HUES6 (cell line): ENCODE measurements around the gene ZIC1.

Source experiments
- H3K27ac ChIP-seq: 2 replicates; pipeline ENCODE4 v1.7.0; 2013; ENCODE audit warnings: low read depth, mild to moderate bottlenecking, low read length, inconsistent platforms
- H3K27me3 ChIP-seq: 2 replicates; pipeline ENCODE4 v1.6.1; 2013; ENCODE audit warnings: low read length; ENCODE audit not compliant: control insufficient read depth, insufficient read depth
- H3K36me3 ChIP-seq: 2 replicates; pipeline ENCODE4 v1.6.1; 2013; ENCODE audit warnings: low read length; ENCODE audit not compliant: control insufficient read depth, insufficient read depth
- H3K4me1 ChIP-seq: 2 replicates; pipeline ENCODE4 v1.6.1; 2013; ENCODE audit warnings: low read length; ENCODE audit not compliant: control insufficient read depth, insufficient read depth
- H3K4me3 ChIP-seq: 2 replicates; pipeline ENCODE4 v1.5.1; 2013; ENCODE audit warnings: low read depth, low read length
- H3K9ac ChIP-seq: one replicate; pipeline ENCODE4 v1.6.1; 2013; ENCODE audit warnings: mild to moderate bottlenecking, low read length
- H3K9me3 ChIP-seq: 2 replicates; pipeline ENCODE4 v1.6.1; 2013; ENCODE audit warnings: low read depth, low read length; ENCODE audit not compliant: control insufficient read depth, insufficient read depth

Gene ZIC1

DNA sequence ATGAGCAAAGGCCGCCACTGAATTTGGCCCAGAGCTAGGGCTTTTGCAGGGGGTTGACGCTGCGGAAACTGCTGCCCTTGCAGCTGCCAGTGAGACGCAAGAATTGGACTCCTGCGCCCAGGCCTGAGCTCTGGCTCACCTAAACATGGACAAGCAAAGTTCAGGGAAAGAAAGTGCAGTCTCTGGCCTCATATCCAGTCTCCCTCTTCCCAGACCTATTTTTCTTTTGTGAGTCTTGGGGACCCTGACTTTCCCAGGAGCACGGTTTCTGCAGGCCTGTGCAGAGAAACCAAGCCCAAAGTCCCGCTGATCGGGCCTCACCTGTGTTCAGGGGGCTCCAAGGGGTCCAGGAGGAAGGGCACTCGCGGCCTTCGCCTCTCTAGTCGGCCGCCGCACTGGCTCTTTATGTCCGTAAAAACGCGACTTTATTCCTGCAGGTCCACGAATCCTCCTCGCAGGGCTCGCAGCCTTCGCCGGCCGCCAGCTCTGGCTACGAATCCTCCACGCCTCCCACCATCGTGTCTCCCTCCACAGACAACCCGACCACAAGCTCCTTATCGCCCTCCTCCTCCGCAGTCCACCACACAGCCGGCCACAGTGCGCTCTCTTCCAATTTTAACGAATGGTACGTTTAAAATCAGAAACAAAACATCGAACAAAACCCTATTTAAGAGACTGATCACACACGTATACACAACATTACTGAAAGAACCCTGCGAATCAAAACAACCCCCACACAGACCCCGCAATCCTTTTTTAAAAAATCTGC, 3.9 kb downstream of the ZIC1 start:
- peak overlapping the region; percentile 51 for H3K4me3 ChIP-seq
- H3K27me3 ChIP-seq: peaks cover 100% of the 10 kb centered on the region
- H3K36me3 ChIP-seq: no peaks in the 10 kb centered on the region
- peaks cover 53% of the 10 kb centered on the region for H3K4me1 ChIP-seq
- H3K27ac ChIP-seq: no peak overlapping the region
- no peaks in the 10 kb centered on the region for H3K9me3 ChIP-seq
- no peak overlapping the region for H3K9ac ChIP-seq

DNA sequence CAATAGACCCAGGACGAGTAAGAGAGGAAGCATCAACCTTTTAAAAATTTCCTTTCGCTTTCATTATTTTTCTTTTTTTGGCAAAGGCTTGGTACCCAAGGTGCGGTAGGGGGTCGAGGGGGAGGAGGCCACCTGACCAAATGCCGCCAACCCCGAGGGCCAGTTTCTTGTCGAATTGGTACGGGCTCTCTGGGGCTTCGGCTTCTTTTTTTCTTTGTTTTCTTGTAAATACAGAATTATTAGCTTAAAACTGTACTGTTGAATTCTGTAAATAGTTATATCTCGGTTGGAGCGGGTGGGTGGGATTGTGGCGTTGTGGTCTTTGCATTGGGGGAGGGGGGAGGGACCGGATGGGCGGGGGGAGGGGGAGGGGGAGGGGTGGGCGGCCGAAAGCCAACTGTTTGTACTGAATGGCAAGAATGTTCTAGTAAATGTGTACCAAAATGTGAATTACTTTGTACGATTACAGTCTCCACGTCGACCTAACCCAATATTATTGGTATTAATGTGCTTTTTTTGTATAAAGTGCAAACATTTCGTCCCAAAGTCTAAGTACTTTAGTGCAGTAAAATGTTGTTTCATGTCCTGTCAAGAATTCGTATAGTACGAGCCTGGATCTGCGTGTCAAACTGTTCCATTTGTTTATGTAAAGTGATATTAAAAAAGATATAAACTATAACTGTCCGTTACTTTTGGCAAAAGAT, 4.7 kb downstream of the ZIC1 start:
- H3K4me1 ChIP-seq: peaks cover 53% of the 10 kb centered on the region
- H3K36me3 ChIP-seq: no peaks in the 10 kb centered on the region
- peaks cover 100% of the 10 kb centered on the region for H3K27me3 ChIP-seq
- no peak overlapping the region for H3K27ac ChIP-seq
- H3K9me3 ChIP-seq: no peaks in the 10 kb centered on the region
- H3K9ac ChIP-seq: no peak overlapping the region
- H3K4me3 ChIP-seq: peak overlapping the region; percentile 51

DNA sequence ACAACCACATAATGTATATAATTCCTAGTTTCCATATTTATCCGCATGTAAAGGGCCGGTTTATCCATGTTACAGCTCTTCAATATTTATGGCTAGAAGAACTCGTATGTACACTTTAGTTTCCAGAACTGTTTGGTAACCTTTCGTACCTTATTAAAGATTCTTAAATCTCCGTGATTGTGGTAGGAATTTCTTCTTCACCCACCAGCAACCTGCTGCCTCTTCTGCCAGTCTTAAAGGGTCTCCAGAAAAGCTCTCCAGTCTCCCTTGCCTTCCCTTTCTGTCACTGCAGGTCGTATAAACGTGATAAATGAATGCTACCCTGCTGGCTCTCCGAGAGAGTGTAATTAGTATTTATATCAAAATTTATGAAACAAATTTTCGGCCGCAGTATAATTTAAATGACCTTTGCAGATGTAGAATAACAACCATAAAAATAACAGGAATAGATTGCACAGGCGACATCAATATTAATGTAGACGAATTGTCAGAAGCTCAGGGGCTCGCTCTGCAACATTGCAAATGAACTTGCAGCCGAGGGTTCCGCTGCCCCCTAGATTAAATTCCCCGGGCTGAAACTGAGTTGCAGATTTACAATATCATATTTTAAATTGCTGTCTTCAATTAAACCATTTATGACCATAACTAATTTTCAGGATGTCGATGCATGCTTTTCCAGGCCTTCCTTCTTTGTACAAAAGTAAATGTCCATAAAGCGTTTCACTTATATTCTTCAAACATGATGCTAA, 5.4 kb downstream of the ZIC1 start:
- H3K27me3 ChIP-seq: peaks cover 100% of the 10 kb centered on the region
- no peak overlapping the region for H3K9ac ChIP-seq

DNA sequence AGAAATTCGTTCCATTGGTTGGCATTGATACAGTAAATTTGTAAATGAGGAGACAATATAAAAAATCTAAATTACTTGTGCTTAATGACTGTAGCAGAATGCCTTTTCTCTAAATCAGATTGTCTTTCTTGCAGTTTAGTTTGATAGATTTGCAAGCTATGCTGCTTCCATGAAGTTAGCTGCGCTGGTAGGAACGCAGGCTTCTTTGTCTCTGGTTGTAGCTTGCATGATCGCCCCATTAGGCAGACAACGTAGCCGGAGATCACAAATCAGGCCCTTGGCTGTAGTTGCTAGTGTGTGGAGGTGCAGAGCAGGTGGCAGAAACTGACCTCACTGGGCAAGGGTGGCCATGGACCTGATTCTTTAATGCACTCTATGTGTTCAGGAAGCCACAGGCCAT, 6.1 kb downstream of the ZIC1 start:
- no peak overlapping the region for H3K9ac ChIP-seq
- H3K27ac ChIP-seq: no peak overlapping the region
- H3K36me3 ChIP-seq: no peaks in the 10 kb centered on the region
- peaks cover 100% of the 10 kb centered on the region for H3K27me3 ChIP-seq
- H3K9me3 ChIP-seq: no peaks in the 10 kb centered on the region
- no peak overlapping the region for H3K4me3 ChIP-seq
- peaks cover 57% of the 10 kb centered on the region for H3K4me1 ChIP-seq

More for the DNA sequence above, 5.4 kb downstream of the ZIC1 start:
- Histone ChIP-seq H3K4me1 (peaks cover 53% of the 10 kb centered on the region), H3K9me3 (no peaks in the 10 kb centered on the region), H3K4me3 (no peak overlapping the region), H3K27ac (no peak overlapping the region), H3K36me3 (no peaks in the 10 kb centered on the region)

DNA sequence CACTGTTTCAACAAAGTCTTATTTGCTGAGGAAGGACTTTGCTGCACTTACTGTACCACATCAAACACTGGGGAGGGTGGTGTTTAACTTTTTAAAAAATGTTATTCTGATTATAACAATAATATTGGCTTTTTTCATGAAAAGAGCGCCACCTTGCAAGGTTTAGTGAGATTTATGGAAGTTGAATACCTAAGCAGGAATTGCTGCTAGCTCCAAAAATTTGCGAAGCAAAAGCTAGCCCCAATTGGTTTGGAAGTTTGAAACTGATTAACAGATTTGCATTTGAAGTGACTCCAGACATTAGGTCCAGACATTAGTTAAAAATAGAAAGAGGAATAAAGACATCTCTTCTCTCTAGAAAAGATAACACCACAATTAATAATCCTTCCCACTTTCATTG, 6.7 kb downstream of the ZIC1 start:
- Histone ChIP-seq H3K4me1 (peaks cover 56% of the 10 kb centered on the region), H3K9ac (no peak overlapping the region), H3K27ac (no peak overlapping the region), H3K36me3 (no peaks in the 10 kb centered on the region), H3K4me3 (no peak overlapping the region), H3K27me3 (peaks cover 100% of the 10 kb centered on the region), H3K9me3 (no peaks in the 10 kb centered on the region)

DNA sequence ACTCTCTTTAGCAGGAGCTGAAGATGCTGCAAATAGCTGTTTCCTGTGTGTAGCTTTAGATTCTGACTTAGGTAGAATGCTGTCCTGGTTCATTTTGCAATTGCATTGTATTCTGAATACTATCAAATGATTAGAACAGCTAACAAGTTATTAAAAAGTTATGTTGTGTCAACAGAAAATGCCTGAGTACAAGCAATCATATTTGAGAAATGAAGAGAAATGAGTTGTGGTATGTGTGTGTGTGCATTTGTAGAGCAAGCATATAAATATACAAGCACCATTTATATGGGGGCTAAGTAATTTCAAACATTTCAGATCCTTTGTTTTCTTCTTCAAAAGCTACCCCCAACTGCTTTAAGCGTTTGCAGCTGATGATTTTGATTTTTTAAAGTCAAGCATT, 7.8 kb downstream of the ZIC1 start:
- H3K27ac ChIP-seq: no peak overlapping the region
- no peak overlapping the region for H3K9ac ChIP-seq
- H3K4me1 ChIP-seq: peaks cover 55% of the 10 kb centered on the region
- H3K27me3 ChIP-seq: peaks cover 100% of the 10 kb centered on the region
- H3K4me3 ChIP-seq: no peak overlapping the region
- no peaks in the 10 kb centered on the region for H3K9me3 ChIP-seq
- H3K36me3 ChIP-seq: no peaks in the 10 kb centered on the region

DNA sequence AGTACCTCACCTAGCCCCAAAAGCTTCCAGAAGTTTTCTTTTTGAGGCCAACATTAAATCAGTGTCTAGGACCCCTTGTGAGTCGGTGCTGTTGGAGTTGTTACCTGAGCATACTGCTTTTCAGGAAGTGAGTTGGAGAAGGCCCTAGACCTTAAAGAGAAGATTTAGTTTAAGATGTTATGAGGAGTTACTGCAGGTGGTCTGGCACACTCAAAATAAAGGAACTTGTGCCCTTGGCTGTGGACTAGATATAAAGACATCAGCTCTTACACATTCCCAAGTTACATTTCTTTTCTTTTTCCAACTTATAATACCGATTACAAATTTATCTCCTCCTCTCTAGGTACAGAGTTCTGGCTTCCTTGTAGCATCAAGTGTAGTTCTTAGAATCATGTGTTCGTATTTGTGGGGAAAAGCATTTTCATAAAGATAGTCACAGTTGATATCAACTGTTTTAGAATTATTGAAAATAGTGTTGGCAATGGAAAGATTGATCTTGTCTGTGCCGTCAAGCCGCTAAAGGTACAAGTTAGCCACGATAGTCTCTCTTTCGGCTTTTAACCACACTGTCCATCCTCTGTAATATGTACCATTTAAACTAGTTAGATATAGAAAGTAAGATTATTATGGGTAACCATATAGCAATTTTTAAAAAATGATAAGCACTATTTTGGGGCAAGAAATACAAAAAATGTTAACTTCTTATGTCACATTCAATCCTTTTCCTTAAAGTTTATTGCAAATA, 8.6 kb downstream of the ZIC1 start:
- H3K36me3 ChIP-seq: no peaks in the 10 kb centered on the region
- no peak overlapping the region for H3K9ac ChIP-seq
- H3K27me3 ChIP-seq: peaks cover 100% of the 10 kb centered on the region
- H3K9me3 ChIP-seq: no peaks in the 10 kb centered on the region
- no peak overlapping the region for H3K4me3 ChIP-seq
- no peak overlapping the region for H3K27ac ChIP-seq
- H3K4me1 ChIP-seq: peaks cover 58% of the 10 kb centered on the region

DNA sequence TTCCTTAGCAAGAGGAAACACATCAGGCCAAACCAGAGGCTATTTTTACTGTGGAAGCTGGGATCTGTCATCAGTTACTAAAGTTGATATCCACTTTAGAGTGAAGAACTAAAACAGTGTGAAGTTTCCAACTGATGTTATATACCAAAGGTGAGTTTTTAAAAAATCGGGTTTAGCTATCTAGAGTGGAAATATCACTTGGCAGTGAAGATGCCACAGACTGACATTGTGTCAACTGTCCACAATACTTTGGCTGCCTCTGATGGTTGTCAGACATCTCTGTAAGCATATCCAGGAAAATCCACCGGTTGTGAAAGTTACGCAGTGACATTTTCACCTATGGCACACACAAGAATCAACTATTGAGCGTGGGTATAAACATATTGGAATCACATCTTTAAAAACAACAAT, 9.2 kb downstream of the ZIC1 start:
- no peak overlapping the region for H3K9ac ChIP-seq
- H3K27ac ChIP-seq: no peak overlapping the region
- H3K4me3 ChIP-seq: peak overlapping the region; percentile 72
- peaks cover 100% of the 10 kb centered on the region for H3K27me3 ChIP-seq
- peaks cover 56% of the 10 kb centered on the region for H3K4me1 ChIP-seq
- H3K36me3 ChIP-seq: no peaks in the 10 kb centered on the region
- H3K9me3 ChIP-seq: no peaks in the 10 kb centered on the region

DNA sequence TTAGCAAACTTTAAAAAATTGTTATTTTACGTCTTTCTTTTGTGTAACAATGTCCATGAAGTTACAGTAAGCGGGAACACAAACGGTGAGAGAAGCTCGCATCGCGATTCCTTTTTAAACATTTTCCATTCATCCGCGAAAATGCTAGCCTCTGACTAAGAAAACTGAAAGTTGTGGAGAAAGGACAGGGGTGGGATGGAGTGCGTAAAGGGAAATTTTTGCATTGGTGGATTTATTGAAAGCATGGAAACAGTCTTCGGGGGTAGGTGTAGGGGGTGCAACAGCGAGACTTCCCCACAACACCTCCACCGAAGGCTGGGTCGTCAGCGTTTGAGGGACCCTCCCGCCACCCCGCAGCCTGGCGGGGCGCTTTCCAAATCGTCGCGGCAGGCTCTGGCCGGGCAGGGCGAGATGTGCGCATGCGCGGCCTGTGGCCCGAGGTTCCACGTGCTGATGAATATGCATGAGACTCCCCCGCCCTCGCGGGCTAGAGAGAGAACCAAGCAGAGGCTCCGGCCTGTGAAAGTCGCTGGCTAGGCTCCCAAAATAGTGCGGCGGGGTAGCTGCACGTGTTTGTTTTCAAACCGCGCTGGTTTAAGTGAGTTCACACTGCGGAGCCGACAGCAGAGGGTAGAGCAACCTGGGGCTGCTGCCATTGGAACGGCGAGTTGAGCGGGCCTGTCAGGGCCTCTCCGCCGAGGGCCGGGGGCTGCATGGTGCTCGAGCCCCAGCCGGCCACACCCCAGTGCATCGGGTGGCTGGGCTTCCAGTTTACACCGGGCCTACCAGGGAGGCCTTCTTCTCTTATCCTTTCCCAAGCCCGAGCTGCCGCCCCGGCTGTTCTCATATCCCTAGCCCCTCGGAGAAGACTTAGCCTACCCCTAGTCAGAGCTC, 9.9 kb downstream of the ZIC1 start:
- Histone ChIP-seq H3K27me3 (peaks cover 100% of the 10 kb centered on the region), H3K27ac (no peak overlapping the region), H3K9ac (no peak overlapping the region), H3K4me3 (peak overlapping the region; percentile 72), H3K36me3 (no peaks in the 10 kb centered on the region), H3K4me1 (peaks cover 59% of the 10 kb centered on the region), H3K9me3 (no peaks in the 10 kb centered on the region)

DNA sequence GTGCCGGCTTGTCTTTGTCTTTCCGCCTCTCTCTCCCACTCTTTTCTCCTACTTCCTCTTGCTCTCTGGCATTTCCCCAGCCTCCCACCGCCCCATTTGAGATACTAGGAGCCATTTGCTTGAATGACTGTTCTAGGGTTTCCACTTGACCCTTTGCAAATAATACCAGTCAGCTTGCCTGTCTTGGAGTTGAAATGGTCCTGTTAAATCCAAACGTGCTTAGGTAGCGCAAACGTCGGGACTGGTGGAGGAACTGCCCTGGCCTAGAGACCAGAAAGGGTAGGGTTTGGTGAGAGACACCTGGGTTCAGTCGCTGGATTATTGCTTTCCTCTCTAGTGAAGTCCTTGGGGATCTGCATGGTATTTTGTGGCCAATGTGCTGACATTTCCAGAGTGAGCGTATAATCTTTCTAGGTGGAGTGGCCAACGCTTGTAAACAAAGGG, 10.6 kb downstream of the ZIC1 start:
- peak overlapping the region; percentile 72 for H3K4me3 ChIP-seq
- H3K27me3 ChIP-seq: peaks cover 100% of the 10 kb centered on the region

More for the DNA sequence above, 10.6 kb downstream of the ZIC1 start:
- no peak overlapping the region for H3K27ac ChIP-seq
- no peak overlapping the region for H3K9ac ChIP-seq
- H3K9me3 ChIP-seq: no peaks in the 10 kb centered on the region
- H3K4me1 ChIP-seq: peaks cover 60% of the 10 kb centered on the region
- H3K36me3 ChIP-seq: no peaks in the 10 kb centered on the region
